ENCODE data around the gene TMCO5A. TPM values are rescaled to one million over a fixed set of nuclear protein-coding genes. Genes with fewer than 3 reads are reported as not detected.
"Not testable (repeated sequence)": the region's sequence is repeated elsewhere in the genome, so short reads cannot be mapped to it uniquely, and the experiment has no call there.

The TMCO5A gene
- polyA plus RNA-seq, 4 donors: not detected

DNA sequence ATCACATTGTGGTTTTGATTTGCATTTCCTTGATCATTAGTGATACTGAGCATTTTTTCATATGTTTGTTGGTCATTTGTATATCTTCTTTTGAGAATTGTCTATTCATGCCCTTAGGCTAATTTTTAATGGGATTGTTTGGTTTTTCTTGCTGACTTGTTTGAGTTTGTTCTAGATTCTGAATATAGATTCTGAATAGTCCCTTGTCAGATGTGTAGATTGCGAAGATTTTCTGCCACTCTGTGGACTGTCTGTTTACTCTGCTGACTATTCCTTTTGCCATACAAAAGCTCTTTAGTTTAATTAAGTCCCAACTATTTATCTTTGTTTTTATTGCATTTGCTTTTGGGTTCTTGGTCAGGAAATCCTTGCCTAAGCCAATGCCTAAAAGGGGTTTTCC is 26.3 kb downstream of the TMCO5A start:
- DNase-seq (ENCODE audit: low read depth in 4 of 4, low spot score in 3 of 4): not testable (repeated sequence)

DNA sequence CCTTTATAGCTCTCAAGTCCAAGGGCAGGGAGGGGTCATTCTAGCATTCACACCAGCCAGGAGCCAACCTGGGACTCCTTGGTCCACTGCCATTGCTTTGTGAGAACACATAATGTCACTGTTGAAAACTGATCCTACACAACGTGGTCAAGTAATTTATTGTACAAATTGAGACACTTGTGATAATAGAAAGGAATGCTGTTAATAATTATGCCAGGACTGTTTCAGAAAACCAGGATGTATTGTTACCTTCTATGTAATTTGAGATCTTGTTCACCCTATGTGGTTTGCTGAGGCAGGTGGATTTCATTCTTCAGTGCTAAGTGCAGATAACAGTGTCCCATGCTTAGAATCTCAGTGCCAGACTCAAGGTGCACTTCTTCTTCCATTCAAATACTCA is 33.3 kb downstream of the TMCO5A start:
- DNase-seq (ENCODE audit: low read depth in 4 of 4, low spot score in 3 of 4): no peak

DNA sequence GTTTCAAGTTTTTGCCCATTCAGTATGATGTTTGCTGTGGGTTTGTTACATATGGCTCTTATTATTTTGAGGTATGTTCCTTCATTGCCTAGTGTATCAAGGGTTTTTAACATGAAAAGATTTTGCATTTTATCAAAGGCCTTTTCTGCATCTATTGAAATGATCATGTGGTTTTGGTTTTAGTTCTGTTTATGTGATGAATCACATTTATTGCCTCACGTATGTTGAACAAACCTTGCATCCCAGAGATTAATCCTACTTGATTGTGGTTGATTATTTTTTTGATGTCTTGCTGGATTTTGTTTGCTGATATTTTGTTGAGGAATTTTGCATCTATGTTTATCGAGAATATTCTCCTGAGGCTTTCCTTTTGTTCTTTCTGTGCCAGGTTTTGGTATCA is 39.4 kb downstream of the TMCO5A start:
- no peak for DNase-seq (ENCODE audit: low read depth in 4 of 4, low spot score in 3 of 4)

GRCh38 chr15:37978231-37978630 is 43.8 kb downstream of the TMCO5A start:
- no peak for DNase-seq (ENCODE audit: low read depth in 4 of 4, low spot score in 3 of 4)

DNA sequence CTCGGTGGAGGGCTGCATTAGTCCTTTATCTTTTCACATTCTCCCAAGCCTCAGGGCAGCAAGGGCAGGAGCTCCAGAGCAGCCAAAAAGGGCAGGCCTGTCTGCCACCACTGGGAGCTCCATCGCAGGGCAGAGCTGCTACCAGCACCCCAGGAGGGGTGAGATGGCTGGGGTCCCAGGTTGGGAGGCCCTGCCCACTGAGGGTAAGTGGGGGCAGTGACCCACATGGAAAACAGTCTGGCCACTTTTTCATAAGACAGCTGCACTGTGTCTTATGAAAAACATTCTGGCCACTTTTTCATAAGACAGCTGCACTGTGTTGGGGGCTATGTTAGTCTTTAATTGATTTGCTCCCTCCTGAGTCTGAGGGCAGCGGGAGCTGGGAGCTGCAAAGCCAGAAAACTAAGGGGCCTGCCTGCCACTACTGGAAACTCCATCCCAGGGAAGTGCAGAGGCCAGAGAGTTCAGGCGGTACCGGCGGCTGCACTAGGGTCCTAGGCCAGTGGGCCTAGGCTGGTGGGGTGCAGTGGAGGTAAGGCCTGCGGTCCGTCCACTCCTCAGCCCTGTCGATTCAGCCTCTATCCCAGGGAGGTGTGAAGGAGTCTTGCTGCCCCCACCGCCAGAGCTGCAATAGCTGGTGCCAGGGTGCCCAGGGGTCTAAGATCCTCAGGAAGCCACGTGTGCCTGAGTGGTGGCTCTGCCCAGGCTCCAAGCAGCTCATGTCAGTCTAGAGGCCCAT is 45.4 kb downstream of the TMCO5A start:
- no peak for DNase-seq (ENCODE audit: low read depth in 4 of 4, low spot score in 3 of 4)

- no peak for DNase-seq (ENCODE audit: low read depth in 4 of 4, low spot score in 3 of 4)
These were observed 46.8 kb downstream of the TMCO5A start for GRCh38 chr15:37981201-37981600.

- DNase-seq (ENCODE audit: low read depth in 4 of 4, low spot score in 3 of 4): no peak
These were observed 47.3 kb downstream of the TMCO5A start for GRCh38 chr15:37981775-37982174.

GRCh38 chr15:37984368-37984767 is 49.9 kb downstream of the TMCO5A start:
- no peak for DNase-seq (ENCODE audit: low read depth in 4 of 4, low spot score in 3 of 4)

GRCh38 chr15:37995461-37996347 is 61.3 kb downstream of the TMCO5A start:
- DNase-seq (ENCODE audit: low read depth in 4 of 4, low spot score in 3 of 4): peak in 3 of 4 donors; percentile 47 to 57 (median 51)
